Endothelial cell of hepatic sinusoid (primary cell): ENCODE results near the gene PAQR5.
"Not testable (repeated sequence)": the region's sequence is repeated elsewhere in the genome, so short reads cannot be mapped to it uniquely, and the experiment has no call there.

ENCODE experiments used
- in situ Hi-C: cut with HindIII; loops from 2 replicates; pipeline ENCODE4 v1.10.0; 2017; ENCODE audit warnings: low sequenced_read_pairs

The PAQR5 gene, protein sequence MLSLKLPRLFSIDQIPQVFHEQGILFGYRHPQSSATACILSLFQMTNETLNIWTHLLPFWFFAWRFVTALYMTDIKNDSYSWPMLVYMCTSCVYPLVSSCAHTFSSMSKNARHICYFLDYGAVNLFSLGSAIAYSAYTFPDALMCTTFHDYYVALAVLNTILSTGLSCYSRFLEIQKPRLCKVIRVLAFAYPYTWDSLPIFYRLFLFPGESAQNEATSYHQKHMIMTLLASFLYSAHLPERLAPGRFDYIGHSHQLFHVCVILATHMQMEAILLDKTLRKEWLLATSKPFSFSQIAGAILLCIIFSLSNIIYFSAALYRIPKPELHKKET

DNA sequence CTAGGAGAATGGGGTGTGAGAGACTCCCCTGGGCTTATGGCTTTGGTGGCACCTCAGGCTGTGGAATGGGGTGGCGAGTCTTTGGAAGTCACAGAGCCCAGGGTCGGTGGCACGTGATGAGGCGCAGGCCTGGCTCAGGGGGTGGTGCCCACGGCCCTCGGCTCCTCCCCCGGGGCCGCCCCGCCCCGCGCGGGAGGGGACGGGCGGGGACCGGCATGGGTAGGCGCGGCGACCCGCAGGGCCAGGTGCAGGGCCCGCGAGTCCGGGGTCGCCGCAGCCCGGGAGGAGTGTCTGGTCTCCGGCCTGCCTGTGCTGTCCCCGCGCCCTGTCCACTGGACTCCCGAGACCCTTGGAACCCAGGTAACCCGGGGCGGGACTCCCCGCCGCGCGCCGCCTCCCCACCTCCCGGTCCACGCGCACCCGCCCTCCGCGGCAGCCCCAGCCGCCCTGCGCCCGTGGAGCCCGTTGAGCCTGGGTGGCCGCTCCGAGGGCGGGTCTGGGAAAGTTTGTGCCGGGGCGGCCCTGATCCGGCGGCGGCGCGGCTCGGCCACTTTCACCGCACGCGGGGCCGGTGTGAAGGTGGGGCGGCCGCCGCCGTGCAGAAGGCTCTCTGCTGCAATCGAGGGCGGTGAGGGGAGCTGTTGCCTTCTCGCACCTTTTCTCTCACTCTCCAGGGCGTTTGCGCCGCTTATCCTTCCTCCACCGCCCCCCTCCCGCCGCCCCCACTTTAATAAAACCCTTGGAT lies at the start of gene PAQR5:
Gene PAQR5, plus strand, starts transcription at position 216 of the 745 bp plus-strand sequence. CDS start 61,169 bp downstream, outside the sequence.
- in situ Hi-C loops, result no loop called here

DNA sequence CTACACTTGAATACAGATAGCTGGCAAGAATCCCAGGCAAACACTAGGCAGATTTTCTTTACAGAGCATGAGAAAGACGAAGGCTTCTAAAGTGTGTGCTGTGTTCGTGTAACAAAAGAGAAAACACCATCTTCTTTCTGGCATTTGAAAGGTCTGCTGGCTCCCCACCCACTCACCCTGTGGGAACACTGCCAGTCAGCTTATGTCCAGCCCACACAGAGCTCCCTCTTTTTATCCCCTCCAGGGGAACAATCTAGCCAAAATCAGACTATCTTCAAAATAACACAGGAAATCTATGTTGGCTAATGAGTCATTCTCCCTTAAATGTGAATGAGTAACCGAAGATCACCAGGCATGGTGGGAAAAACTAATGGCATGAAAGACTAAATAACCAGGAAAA lies 45.6 kb upstream of the PAQR5 start:
- in situ Hi-C loops, result no loop called here

DNA sequence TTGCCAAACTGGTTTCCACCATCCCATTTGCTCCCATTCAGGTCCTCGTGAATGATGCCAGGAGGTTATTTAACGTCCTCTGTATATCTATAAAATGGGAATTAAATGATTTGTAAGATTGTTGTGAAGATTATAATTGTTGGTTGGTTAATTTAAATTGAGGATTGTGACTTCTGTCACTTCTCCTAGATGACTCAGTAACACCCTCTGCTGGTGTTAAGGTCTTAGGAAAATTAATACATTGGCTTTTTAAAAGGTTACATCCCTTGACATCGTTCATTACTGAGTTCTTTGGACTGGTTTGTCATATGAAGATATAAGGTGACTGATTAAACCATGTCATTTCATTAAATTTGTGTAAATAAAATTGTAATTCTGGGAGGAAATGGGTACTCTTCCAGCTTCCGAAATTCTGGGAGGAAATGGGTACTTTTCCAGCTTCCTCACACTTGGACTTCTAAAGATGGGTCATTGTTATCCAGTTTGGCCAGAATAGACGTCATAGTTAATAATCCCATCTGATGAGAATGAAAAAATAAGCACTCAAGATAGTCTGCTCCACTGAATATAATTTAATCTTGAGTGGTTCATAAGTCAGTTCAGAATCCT lies 33.3 kb upstream of the PAQR5 start:
- in situ Hi-C loops, result no loop called here

DNA sequence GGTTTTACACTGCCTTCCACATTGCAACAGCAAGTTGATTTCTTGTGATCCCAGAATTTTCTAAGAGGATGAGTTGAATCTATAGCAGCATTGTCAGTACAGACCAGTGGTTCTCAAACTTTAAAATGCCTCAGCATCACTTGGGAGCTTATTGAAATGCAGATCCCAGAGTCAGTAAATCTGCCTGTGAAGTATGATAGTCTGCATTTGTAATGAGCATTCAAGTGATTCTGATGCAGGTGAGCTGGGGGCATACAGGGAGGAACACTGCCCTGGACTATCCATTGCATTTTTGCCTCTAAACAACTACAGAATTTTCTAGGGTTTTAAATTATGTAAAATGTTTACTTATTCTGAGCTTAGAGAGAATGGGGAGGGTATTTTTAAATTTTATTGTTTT lies 27.5 kb upstream of the PAQR5 start:
- in situ Hi-C loops, result no loop called here

DNA sequence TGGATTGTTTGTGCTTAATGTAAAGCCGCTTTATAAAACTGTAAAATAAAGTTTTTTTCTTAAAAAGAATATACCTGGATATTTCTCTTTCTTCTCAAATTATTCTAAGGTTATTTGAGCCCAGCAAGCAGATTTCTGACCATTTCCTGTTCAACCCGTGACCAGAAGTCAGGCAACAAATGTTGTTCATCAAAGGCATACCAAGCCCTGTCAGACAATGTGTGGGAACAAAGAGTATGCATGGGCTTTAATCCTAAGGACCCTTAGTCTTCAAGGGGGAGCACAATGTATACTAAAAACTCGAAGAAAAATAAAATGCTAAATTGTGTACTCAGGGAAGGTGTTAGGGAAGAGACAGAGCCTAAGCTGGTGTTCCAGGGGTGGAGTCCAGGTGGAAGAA lies 26.6 kb upstream of the PAQR5 start:
- in situ Hi-C loops, result no loop called here

DNA sequence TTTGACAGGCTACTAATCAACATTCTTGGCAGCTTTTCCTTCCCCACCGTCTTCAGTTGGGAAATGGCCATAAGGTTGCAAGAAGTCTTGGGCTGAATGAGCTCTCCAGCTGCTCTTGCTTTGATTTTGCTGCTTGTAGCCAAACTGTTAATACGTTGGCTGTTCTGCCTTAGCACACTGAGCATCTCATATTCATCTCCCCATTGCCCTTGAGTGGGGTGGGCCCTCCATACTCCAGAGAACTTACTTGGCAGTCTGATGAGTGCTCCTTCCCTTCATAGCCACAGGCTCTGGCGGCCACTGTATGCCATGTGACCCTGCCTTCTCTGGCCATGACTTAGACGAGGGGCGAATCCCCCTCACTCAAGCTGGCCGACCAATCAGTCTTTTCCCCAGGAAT lies 25.8 kb upstream of the PAQR5 start:
- in situ Hi-C loops, result no loop called here

DNA sequence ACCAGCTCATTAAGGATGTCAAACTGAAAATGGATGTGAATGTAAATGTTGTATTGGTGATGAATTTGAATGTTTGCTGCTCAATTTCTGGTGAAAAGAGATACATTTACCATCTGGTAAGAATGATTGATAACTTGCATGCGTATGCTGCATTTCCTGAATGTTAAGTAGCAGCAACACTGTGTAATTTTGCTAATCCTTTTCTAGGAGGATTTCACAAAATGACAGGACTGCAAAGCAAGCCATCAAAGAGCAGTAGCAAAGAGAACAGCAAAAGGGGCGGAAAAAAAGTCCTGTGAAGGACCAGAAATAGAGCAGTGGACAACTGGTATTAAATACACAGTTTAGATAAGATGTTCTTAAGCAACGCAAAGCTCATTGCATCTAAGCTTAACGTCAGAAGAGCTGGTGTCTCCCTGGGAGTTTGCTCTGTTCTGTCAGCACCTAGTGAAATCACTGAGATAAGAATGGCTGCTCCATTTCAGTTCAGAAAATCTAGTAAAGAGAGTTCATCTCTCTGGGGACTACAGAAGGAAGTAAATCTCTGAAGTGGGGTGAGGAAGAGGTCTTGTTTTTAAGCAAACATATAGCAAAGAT lies 23.5 kb upstream of the PAQR5 start:
- in situ Hi-C loops, result no loop called here

DNA sequence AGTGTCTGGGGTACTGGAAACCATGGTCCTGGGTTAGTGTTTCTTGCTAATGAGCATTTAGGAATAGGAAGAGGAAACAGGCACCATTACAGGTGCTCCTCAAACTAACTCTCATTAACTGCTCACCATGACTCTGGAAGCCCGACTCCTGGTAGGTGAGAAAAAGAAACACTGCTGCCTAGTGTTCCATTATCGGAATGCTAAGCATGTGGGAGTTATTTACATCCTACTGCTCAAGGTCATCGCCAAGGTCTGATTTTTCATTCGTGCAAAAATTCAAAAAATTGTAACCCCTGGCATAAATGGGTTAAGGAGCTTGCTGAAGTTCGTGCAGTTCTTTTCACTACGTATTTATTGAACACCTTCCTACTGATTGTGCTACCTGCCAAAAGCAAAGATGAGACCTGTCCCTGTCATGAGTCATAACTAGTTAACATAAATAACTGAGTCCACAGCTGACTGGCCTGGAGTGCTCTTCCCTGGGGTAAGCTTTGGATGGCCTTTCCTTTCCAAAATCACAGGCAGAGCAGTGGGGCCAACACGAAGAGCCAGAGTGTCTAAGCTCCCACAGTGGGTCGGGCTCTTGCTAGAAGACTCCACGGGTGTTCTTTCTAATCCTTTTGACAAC lies 22.7 kb upstream of the PAQR5 start:
- in situ Hi-C loops, result no loop called here

DNA sequence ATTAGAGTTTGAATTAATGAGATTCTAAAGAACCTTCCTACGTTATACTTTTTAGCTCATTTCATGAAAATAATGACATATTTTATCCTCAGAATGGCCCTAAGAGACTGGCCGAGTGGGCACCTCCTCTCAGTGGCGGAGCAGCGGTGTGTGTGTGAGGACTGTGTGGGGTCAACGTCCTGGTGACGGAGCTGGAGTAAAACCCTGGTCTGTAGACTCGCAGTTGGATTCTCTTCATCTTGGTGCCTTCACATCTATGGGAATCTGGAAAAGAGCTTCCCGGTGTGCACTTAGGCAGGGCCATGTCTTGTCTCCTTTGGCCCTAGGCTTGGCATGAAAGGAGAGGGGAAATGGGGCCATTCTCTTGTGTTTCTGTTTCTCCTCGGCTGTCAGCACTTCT lies 21.4 kb upstream of the PAQR5 start:
- in situ Hi-C loops, result no loop called here

DNA sequence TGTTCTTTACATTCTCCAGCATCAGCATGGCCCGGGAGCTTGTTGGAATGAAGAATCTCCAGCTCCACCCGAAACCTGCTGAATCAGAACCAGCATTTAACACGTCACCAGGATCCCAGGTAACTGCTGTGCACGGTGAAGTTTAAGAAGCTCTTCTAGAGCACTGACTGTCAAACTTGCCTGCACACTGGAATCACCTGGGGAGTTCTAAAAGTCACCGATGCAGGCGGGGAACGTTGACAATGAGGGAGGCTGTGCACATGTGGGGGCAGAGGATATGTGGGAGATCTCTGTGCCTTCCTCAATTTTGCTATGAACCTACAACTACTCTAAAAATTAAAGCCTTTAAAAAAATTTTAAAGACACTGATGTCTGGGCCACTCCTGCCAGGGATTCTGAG lies 19.1 kb upstream of the PAQR5 start:
- in situ Hi-C loops, result no loop called here

DNA sequence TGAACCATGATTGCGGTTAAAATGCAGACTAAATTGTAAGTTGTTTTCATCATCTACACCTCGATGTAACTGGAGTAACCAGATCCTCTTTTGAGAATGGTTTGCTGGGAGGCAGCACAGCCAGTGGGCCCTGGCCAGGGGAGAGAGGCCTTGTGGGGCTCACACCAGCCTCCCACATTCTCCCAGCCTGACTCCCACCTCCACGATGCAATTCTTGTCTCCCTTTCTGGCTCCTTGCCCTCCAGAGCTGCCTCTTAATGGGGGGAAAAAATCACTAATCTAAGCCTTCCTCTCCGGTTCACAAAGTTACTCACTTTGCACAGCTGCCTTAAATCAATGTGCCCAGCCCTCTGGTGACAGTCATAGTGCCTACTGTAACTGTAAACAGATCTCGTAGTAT lies 17.9 kb upstream of the PAQR5 start:
- in situ Hi-C loops, result no loop called here

DNA sequence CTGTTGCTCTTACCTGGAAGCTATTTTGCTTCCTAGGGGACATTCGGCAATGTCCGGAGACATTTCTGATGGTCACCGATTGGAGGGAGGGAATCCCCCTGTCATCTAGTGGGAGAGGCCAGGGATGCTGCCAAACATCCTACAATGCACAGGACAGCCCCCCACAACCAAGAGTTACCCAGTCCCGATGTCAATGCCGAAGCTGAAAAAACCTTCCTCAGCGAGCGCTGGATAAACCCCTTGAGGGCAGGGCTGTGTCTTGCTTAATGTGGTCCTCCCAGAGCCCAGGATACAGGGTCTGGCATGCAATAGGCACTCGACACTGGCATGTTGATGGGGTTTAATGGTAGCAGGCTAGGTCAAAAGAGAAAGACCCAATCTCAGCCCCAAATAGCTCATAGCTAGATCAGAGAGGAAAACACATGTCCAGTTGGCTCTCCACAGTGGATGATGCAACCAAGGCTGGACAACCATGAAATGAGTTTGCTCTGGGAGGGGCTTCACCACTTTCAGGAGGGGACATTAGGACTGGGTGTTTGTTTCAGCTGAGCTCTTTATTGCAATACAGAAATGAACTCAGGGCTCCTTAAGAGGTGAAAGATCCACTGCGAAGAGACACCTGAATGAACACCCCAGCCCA lies 16.5 kb upstream of the PAQR5 start:
- in situ Hi-C loops, result no loop called here

DNA sequence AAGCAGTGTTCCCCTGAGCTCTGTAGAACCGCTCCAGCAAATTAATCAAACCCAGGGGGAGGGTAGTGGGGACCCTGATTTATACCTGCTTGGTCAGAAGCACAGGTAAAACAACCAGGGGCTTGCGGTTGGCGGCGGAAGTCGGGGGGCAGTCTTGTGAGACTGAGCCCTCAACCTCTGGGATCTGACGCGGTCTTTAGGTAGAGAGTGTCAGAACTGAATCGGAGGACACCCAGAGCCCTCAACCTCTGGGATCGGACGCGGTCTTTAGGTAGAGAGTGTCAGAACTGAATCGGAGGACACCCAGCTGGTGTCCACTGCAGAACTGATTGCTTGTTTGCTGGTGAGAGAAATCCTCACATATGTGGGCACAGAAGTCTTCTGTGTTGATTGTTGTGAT lies 12.9 kb upstream of the PAQR5 start:
- in situ Hi-C loops, result no loop called here

DNA sequence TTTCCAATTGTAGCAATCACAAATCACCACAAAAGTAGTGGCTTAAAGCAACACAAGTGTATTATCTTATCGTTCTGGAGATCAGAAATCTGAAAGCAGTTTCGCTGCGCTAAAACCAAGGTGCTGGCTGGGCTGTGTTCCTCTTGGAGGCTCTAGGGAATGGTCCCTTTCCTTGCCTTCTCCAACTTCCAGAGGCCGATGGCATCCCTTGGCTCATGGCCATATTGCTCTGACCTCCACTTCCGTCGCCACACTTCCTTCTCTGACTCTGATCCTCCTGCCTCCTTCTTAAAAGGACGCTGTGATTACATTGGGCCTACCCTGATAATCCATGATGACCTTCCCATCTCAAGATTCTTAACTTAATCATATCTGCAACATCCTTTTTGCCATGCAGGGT lies 10.7 kb upstream of the PAQR5 start:
- in situ Hi-C loops, result no loop called here

DNA sequence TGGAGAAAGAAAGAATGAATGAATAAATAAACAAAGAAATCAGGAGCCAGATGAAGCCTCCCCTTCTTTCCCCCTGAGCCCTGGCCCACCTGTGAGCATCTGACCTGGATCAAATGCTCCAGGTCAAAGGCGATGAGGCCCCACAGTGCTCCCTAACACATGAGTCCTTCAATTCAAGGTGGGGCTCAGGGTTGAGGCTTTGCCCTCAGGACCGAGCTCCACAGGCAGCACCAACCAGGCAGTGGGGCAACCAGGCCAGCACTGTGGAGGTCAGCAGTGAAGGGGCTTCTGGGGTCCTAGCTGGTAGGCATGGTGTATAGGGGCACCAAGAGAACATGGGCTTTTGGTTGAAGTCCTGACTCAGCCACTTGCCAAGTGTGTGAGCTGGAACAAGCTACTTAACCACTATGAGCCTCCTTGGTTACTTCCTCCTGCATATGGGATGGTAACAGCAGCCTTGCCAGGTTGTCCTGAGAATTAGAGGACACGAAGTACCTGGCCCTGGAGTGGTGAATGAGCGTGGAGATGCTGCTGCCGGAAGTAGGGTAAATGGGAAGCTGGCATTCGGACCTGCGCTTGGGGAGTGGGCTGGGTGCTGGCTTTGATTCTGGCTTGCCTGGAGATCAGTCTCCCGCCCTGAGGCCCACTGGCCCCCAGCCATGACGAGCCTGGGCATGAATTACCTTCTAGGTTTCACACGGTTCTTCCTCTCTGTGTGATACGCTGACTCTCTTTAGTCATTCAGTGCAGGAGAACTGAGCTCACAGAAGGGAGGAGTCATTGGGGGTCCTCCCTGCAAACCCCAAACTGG lies 10.0 kb upstream of the PAQR5 start:
- in situ Hi-C loops, result no loop called here

DNA sequence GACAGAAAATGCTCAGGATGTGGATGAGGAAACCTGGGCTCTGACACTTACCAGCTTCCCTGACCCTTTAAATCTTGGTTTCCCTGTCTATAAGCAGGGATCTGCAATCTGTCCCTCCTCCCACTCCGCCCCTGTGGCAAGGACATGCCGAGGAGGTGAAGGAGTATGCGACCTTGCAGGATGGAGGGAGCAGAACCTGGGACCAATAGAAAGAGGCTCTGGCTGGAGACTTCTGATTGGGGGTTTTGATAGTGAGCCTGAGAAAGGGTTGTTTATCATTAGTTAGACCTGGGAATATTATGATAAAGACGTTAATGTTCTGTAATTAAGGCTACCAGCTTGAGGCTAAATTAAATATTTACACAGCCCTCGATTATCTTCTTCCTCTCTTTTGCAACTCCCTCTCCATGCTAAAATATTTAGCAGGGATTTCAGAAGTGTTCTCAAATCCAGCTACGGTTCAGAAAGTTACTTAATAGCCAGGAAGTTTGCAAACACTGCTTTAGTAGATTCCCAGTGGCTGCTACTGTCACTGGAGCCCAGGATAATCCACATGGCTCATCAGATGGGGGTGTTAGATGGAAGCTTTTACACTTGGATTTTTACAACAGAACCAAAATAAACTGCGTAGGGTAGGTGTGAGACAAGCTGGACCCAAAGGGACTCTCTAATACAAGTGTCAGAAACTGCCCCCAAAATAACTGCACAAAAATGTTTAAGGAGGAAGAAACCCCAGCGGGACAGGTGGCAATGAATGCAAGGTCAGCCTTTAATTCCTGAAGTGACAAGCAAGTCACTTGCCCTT lies 9.2 kb upstream of the PAQR5 start:
- in situ Hi-C loops, result no loop called here

DNA sequence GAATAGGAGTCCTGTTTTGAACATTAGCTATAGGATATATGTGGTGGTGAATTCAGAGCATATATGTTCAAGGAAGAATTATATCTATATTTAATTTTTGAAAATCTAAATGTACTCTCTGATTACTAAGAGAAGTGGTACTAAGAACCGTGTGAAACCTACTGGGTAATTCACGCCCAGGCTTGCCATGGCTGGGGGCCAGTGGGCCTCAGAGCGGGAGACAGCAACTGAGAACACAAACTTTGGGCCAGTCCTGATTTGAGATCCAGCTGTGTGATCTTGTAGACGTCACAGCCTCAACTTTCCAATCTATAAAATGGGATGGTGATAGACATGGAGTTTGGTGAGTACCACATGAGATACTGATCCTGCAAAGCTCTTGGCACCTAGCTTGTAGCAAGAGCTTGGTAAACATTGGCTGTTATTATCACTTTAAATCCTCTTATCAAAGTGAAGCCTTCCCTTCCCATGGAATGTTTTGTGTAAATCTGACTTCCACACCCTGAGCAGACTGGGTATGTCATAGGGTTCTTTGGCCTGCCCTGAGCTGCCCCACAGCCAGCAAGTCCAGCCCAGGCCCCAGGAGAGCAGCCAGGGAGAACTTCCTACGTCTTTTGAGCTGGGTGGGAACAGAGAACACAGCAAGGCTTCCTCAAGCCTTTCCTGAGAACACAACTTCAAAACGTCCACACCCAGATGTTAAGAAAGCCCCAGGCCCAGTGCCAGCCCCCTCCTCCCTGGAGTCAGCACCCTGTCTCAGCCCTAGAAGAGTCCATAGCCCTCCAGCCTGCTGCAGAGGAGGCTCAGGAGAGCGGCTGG lies 8.2 kb upstream of the PAQR5 start:
- in situ Hi-C loops, result no loop called here

DNA sequence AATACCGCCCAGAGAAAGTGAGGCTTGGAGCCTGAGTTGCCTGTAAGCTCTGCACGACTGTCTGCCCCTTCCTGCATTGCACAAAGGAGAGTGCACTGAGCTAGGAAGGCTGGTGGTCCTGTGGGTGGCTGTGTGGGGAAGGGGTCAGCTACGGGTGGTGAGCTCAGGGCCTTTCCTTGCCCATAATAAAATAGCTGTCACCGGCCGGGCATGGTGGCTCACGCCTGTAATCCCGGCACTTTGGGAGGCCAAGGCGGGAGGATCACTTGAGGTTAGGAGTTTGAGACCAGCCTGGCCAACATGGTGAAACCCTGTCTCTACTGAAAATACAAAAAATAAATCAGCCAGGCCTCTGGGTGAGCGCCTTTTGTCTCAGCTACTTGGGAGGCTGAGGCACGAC lies 7.1 kb upstream of the PAQR5 start:
- in situ Hi-C loops, result not testable (repeated sequence)
